Spleen (tissue), 11 donors: ENCODE results near the gene PDE6C. TPM values are rescaled to one million over a fixed set of nuclear protein-coding genes. Genes with fewer than 3 reads are reported as not detected.

Experiments
- DNase-seq: peaks from one replicate; pipeline ENCODE4 v3.0.0-alpha.2; 2020
- H3K27ac ChIP-seq, 8 donors: fragments of 200-600 bp; sonication (generic) in 7 of 8; 1 replicate in 4 of 8; 2 replicates in 4 of 8; pipeline versions ENCODE4 v1.5.0 to v1.8.0; 2016 to 2021; ENCODE audit warnings: inconsistent platforms in 4 of 8, mild to moderate bottlenecking in 4 of 8, moderate library complexity in 1 of 8
- H3K27me3 ChIP-seq, 7 donors: fragments of 200-600 bp; sonication (generic) in 6 of 7; replicated peaks in 1 of 7; 1 replicate in 4 of 7; 2 replicates in 3 of 7; pipeline versions ENCODE4 v1.5.0 to v1.8.0; 2016 to 2021; ENCODE audit warnings: inconsistent platforms in 3 of 7, mild to moderate bottlenecking in 1 of 7
- H3K36me3 ChIP-seq, 6 donors: fragments of 200-600 bp; sonication (generic) in 5 of 6; 1 replicate in 4 of 6; 2 replicates in 2 of 6; pipeline versions ENCODE4 v1.5.0 to v1.8.0; 2016 to 2021; ENCODE audit warnings: inconsistent platforms in 2 of 6
- H3K4me1 ChIP-seq, 6 donors: fragments of 200-600 bp; sonication (generic) in 5 of 6; 1 replicate in 3 of 6; 2 replicates in 3 of 6; pipeline versions ENCODE4 v1.5.0 to v1.8.0; 2016 to 2021; ENCODE audit warnings: inconsistent platforms in 3 of 6
- H3K4me3 ChIP-seq, 8 donors: fragments of 200-600 bp; sonication (generic) in 7 of 8; 1 replicate in 4 of 8; 2 replicates in 4 of 8; pipeline versions ENCODE4 v1.5.0 to v1.8.0; 2016 to 2021; ENCODE audit warnings: inconsistent platforms in 4 of 8, mild to moderate bottlenecking in 4 of 8, moderate library complexity in 2 of 8
- H3K9me3 ChIP-seq, 8 donors: fragments of 200-600 bp; sonication (generic) in 7 of 8; 1 replicate in 4 of 8; 2 replicates in 4 of 8; pipeline versions ENCODE4 v1.5.0 to v1.8.0; 2016 to 2021; ENCODE audit warnings: inconsistent platforms in 4 of 8
- CTCF ChIP-seq, 11 experiments: fragments of 200-600 bp in 7 of 11; fragments of 450-650 bp in 4 of 11; sonication (generic) in 4 of 11; IDR thresholded peaks in 8 of 11; conservative IDR thresholded peaks in 3 of 11; 1 replicate in 7 of 11; 2 replicates in 4 of 11; pipeline versions ENCODE4 v1.4.0 to v1.8.0; 2016 to 2021; ENCODE audit warnings: antibody characterized with exemption in 11 of 11, inconsistent platforms in 4 of 11, mild to moderate bottlenecking in 1 of 11
- POLR2A ChIP-seq, 3 donors: fragments of 450-650 bp; IDR thresholded peaks; one replicate each; pipeline ENCODE4 v1.5.1; 2017; ENCODE audit warnings: antibody characterized with exemption in 3 of 3, mild to moderate bottlenecking in 1 of 3
- POLR2AphosphoS5 ChIP-seq, 3 donors: sonication (generic); formaldehyde crosslinking; IDR thresholded peaks; one replicate each; pipeline ENCODE4 v1.5.1; 2017; ENCODE audit warnings: antibody characterized with exemption in 3 of 3
- WGBS, 5 donors: extraction: QIAGEN DNeasy Blood & Tissue Kit in 3 of 5; methylation state at CpG; one replicate each; pipeline versions ENCODE4 v1.1.5 to v1.1.7; 2013 to 2018; 5-methylcytosine and 5-hydroxymethylcytosine counted together
- intact Hi-C: fragments of 100-400 bp; cut with DNase I; formaldehyde crosslinking; loops from one replicate; pipeline ENCODE4 v1.15.0; 2023; ENCODE audit warnings: low total_unique reads
- polyA plus RNA-seq, 3 donors: library from polyadenylated mRNA; stranded (reverse); fragments of 200-250 nt; gene quantifications; one replicate each; pipeline ENCODE4 v1.2.1, GENCODE V29; 2013
- total RNA-seq, 7 donors: library from RNA; depleted of rRNA in 3 of 7; stranded (reverse); fragments of >200 nt in 3 of 7; fragmentation: NEBNext Ultra II Directional in 4 of 7; extraction: Animal tissue kit (Norgen Biotek cat#: 25700) in 4 of 7; gene quantifications; one replicate each; pipeline versions ENCODE4 v1.1.0 to v1.2.1, GENCODE V29; 2016 to 2021
- donor health status: healthy with polysubstance abuse.
- donor health status: DM: no; HTN: no; CAD: no; lungs with moderate emphysema.
- donor health status: DM: no; HTN: no; CAD: no.
- donor health status: Bipolar disorder and iron deficiency.
- donor health status: healthy.
- donor health status: DM: no; HTN: no; CAD: no.
- donor health status: DM: yes; HTN: yes; CAD: no.

The PDE6C gene
- total and polyA plus RNA-seq, 10 donors: not detected

- TF ChIP-seq CTCF (IDR thresholded peaks at IDR 0.05 in 8 of 11, conservative IDR thresholded peaks at IDR 0.05 in 3 of 11) (no peak), POLR2A (IDR thresholded peaks at IDR 0.05) (no peak), POLR2AphosphoS5 (IDR thresholded peaks at IDR 0.05) (no peak)
- 46 to 75% (median 61%) methylated on average over 1 of the region's 1 CpG for WGBS, 5 donors
- Histone ChIP-seq H3K36me3 (peaks cover 0 to 11% (median 8%) of the 10 kb centered on the region in 6 donors), H3K27me3 (no peaks in the 10 kb centered on the region), H3K9me3 (no peaks in the 10 kb centered on the region), H3K4me3 (peak overlapping the region in 2 of 8 donors; percentile 68 to 74), H3K4me1 (peaks cover 14 to 48% (median 34%) of the 10 kb centered on the region in 6 donors), H3K27ac (peak overlapping the region in 1 of 8 donors; percentile 85)
- DNase-seq: no peak
- intact Hi-C loops: loop anchor here (5.0 kb wide), 1 partner anchor 113 kb away; no protein-coding TSS in a partner anchor
These were observed 91.5 kb downstream of the PDE6C start for GRCh38 chr10:93703841-93704240.

- Histone ChIP-seq H3K36me3 (peaks cover 0 to 5% (median 3%) of the 10 kb centered on the region in 6 donors), H3K4me3 (no peak overlapping the region), H3K4me1 (peaks cover 14 to 42% (median 32%) of the 10 kb centered on the region in 6 donors), H3K27me3 (no peaks in the 10 kb centered on the region), H3K27ac (no peak overlapping the region), H3K9me3 (no peaks in the 10 kb centered on the region)
- intact Hi-C loops: loop anchor here (5.0 kb wide), 1 partner anchor 113 kb away; no protein-coding TSS in a partner anchor
- no peak for DNase-seq
- WGBS, 5 donors: 81 to 91% (median 84%) methylated on average over 5 of the region's 5 CpGs
- no peak for TF ChIP-seq POLR2A (IDR thresholded peaks at IDR 0.05)
- no peak for TF ChIP-seq POLR2AphosphoS5 (IDR thresholded peaks at IDR 0.05)
- no peak for TF ChIP-seq CTCF (IDR thresholded peaks at IDR 0.05 in 8 of 11, conservative IDR thresholded peaks at IDR 0.05 in 3 of 11)
These were observed 92.1 kb downstream of the PDE6C start for GRCh38 chr10:93704451-93704850.

- no peak overlapping the region for H3K27ac ChIP-seq
- intact Hi-C loops: no loop called here
- peaks cover 0 to 22% (median 11%) of the 10 kb centered on the region in 6 donors for H3K4me1 ChIP-seq
- no peak overlapping the region for H3K4me3 ChIP-seq
- no peaks in the 10 kb centered on the region for H3K9me3 ChIP-seq
- TF ChIP-seq POLR2AphosphoS5 (IDR thresholded peaks at IDR 0.05) (no peak), CTCF (IDR thresholded peaks at IDR 0.05 in 8 of 11, conservative IDR thresholded peaks at IDR 0.05 in 3 of 11) (no peak)
- no peak for DNase-seq
- H3K27me3 ChIP-seq: no peaks in the 10 kb centered on the region
- no peaks in the 10 kb centered on the region for H3K36me3 ChIP-seq
These were observed 95.3 kb downstream of the PDE6C start for GRCh38 chr10:93707623-93708022.

- no peaks in the 10 kb centered on the region for H3K27me3 ChIP-seq
- TF ChIP-seq CTCF (IDR thresholded peaks at IDR 0.05 in 8 of 11, conservative IDR thresholded peaks at IDR 0.05 in 3 of 11) (no peak), POLR2AphosphoS5 (IDR thresholded peaks at IDR 0.05) (no peak), POLR2A (IDR thresholded peaks at IDR 0.05) (no peak)
- DNase-seq: no peak
- intact Hi-C loops: no loop called here
- H3K9me3 ChIP-seq: no peaks in the 10 kb centered on the region
- no peaks in the 10 kb centered on the region for H3K36me3 ChIP-seq
- H3K27ac ChIP-seq: peak overlapping the region in 2 of 8 donors; percentile 24 to 36
- H3K4me1 ChIP-seq: peaks cover 0 to 7% (median 0%) of the 10 kb centered on the region in 6 donors
- H3K4me3 ChIP-seq: no peak overlapping the region
- 52 to 76% (median 74%) methylated on average over 5 of the region's 5 CpGs for WGBS, 5 donors
These were observed 98.1 kb downstream of the PDE6C start for GRCh38 chr10:93710333-93710909.
